A673 (cell line): ENCODE results near the gene FRS2.

Experiments
- EZH2 ChIP-seq: fragments of 200-600 bp; sonication (generic); IDR thresholded peaks from 2 replicates; pipeline ENCODE4 v1.6.1; 2017; ENCODE audit warnings: borderline replicate concordance, low read depth, mild to moderate bottlenecking, mixed read lengths, antibody characterized with exemption, low read length; ENCODE audit not compliant: poor library complexity, severe bottlenecking
- TF ChIP-seq, protein P1 (sequence below): fragments of 300-800, 200-600 bp; sonication (generic); conservative IDR thresholded peaks from 2 replicates; pipeline ENCODE4 v1.5.1; 2017; ENCODE audit warnings: low read depth, mild to moderate bottlenecking, antibody characterized with exemption, low read length, moderate library complexity, mixed read lengths

DNA sequence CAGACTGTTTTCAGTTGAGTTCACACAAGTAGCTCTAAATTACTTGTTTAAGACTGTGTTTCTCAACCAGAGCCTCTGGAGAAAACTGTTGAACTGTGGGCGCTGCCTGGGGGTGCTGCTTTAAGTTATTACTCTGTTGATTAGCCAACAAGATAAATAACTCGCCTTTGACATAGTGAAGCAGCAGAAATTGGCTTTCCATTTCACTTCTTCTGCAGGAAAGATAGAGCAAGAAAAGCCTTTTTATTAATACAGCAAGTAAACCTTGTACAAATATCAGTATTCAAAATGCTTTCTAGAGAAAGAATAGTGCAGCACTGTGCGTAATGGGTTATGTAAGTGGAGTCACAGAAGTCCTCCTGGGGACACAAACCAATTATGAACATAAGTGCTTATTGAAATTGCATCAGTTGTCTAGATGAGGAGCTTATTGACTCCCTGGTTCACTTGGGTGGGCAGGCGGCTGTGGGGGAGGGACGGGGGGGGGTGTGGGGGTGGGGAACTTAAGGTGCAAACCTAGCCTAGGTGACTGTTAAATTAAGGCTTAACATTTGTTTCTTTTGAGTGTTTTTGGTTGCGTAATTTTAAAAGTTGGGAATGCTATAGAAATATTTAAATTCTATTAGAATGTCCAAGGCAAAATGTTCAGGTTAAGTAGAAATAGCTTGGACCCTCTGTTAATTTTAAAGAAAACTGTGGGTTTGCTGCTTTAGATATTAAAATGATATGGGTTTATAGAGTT is 6.3 kb downstream of the FRS2 start:
- TF ChIP-seq, protein P1, sequence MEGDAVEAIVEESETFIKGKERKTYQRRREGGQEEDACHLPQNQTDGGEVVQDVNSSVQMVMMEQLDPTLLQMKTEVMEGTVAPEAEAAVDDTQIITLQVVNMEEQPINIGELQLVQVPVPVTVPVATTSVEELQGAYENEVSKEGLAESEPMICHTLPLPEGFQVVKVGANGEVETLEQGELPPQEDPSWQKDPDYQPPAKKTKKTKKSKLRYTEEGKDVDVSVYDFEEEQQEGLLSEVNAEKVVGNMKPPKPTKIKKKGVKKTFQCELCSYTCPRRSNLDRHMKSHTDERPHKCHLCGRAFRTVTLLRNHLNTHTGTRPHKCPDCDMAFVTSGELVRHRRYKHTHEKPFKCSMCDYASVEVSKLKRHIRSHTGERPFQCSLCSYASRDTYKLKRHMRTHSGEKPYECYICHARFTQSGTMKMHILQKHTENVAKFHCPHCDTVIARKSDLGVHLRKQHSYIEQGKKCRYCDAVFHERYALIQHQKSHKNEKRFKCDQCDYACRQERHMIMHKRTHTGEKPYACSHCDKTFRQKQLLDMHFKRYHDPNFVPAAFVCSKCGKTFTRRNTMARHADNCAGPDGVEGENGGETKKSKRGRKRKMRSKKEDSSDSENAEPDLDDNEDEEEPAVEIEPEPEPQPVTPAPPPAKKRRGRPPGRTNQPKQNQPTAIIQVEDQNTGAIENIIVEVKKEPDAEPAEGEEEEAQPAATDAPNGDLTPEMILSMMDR, result no peak
- TF ChIP-seq EZH2, result no peak
